ENCODE data around the gene LETMD1.
"Not testable (repeated sequence)": the region's sequence is repeated elsewhere in the genome, so short reads cannot be mapped to it uniquely, and the experiment has no call there.

LETMD1 gene, protein sequence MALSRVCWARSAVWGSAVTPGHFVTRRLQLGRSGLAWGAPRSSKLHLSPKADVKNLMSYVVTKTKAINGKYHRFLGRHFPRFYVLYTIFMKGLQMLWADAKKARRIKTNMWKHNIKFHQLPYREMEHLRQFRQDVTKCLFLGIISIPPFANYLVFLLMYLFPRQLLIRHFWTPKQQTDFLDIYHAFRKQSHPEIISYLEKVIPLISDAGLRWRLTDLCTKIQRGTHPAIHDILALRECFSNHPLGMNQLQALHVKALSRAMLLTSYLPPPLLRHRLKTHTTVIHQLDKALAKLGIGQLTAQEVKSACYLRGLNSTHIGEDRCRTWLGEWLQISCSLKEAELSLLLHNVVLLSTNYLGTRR

DNA sequence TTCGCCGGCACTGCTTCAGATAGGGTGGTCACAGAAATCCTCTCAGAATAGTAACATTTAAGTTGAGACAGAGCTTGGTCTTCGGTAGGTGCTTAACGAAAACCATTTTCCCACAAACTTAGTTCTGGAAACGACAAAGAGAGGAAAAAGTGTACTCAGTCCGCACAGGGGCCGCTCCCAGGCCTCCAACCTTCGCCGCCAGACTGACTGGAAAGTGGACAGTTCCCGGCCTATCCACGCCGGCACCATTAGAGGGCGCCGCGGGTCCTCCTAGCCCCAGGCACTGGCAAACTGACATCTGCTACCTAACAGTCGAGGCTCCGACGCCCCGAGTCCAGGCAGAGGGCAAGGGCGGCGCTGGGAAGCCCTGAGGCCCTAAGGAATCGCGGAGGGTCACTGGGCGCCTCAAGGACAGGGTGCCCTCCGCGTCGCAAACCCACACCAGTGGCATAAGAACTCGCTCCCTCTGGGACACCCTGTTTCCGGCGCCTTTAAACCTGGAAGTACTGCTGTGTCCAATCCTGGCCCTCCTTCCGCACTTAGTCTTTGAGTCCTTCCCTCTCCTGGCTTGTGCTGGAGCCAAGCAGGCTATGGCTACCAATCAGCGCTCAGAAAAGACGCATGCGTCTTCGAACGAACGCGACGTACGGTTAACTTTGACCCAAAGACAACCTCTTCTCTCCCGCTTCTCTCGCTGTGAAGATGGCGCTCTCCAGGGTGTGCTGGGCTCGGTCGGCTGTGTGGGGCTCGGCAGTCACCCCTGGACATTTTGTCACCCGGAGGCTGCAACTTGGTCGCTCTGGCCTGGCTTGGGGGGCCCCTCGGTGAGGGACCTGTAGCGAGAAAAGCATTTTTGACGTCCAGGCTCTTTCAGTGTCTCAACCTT, at the start of gene LETMD1:
Gene LETMD1 (plus strand): TSS at position 673 of the 886 bp plus-strand sequence. CDS start 30 bp downstream, at position 703.
- peak; percentile 82 for DNase-seq (ENCODE audit: low read depth)

DNA sequence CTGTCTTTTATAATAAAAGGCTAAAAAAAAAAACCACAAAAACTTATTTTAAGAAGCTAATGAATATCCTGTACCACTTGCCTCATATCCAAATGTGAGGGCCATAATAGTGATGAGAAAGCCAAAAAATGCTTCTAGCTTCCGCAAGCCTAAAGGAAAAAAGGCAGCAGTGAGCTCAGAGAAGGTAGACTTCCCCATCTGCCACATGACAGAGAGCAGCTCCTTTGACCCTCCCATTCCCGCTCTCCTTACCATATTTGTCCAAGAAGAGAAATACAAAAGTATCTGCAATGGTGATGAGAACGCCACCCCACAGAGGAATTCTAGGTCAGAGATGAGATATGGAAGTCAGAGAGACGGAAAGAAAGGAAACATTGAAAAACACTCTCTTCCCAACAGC, 49.0 kb upstream of the LETMD1 start:
- no peak for DNase-seq (ENCODE audit: low read depth)

DNA sequence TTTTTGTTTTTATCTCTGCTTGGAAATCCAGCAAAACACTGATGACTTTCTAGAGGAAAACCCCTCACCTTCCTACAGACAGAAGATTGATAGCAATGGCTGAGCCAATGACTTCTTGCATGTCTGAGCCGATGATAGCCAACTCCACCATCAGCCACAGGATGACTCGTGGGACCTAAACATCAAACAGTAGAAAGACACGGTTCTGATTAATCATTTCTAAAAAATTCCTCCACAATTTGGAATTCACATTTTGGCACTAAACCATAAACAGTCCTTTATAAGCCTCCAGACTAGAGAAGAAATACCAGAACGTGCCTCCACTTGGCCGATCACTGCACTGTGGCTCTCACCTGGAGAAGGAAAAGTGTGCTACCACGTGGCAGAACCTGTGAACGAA, 47.9 kb upstream of the LETMD1 start:
- DNase-seq (ENCODE audit: low read depth): no peak

DNA sequence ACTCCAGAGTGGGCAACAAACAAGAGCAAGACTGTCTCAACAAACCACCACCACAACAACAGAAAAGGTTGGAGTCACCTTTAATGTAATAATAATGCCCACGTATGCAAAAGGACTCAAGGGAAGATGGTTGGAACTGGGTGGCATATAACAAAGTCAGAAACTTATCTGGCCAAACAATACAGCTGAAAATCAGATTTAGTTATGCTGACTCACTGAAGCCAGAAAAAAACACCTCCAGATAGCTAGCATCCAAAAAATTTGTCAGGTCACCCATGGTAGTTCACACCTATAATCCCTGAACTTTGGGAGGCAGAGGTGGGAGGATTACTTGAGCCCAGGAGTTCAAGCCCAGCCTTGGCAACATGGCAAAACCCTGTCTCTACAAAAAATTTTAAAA, 46.3 kb upstream of the LETMD1 start:
- no peak for DNase-seq (ENCODE audit: low read depth)

DNA sequence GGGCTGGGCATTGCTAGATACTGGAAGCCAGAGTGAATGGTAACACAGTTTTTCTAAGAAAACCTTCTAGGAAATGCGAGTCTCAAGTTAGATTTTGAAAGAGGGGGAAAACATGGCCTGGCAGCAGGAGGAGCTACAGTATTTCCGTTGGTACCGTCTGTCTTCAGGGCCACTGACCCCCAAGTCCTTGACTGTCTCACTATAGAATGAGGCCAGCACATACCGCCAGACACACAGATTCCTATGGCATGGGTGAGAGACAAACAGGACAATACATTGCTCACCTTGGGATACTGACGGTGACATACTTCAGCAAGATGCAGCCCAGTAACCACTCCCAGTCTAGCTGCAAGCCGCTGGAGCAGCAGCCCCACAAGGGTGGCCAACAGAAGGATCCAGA, 43.6 kb upstream of the LETMD1 start:
- no peak for DNase-seq (ENCODE audit: low read depth)

DNA sequence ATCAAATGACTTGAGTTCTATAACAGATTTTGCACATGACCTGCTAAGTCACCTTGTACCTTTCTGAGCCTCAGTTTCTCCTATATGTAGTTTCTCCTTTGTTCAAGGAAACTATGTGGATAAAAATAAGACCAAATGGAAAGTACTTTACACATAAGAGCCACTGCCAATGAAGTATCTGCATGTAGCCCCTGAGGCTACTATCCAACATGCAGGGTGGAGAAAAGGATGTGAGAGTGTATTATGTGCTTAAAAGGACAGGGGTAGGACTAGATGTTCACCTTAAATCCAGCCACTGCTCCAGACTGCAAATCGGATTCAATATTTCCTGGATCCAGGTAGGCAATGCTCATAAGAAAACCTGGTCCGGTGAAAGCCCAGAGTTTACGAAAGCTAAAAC, 43.1 kb upstream of the LETMD1 start:
- no peak for DNase-seq (ENCODE audit: low read depth)

DNA sequence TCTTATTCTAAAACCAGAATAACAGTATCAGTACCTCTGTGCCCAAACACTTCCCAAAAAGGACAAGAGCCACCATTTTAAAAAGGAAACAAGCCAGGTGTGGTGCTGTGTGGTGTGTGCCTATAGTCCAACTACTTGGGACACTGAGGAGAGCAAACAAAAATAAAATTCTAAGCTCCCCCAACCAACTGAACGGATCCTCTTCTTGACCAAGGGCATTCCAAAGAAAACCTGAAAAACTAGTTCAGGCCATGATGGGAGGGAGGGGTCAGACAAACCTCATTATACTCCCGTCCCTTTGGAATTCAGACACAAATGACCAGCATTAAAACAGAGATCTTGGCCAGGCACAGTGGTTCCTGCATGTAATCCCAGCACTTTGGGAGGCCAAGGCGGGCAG, 42.5 kb upstream of the LETMD1 start:
- no peak for DNase-seq (ENCODE audit: low read depth)

DNA sequence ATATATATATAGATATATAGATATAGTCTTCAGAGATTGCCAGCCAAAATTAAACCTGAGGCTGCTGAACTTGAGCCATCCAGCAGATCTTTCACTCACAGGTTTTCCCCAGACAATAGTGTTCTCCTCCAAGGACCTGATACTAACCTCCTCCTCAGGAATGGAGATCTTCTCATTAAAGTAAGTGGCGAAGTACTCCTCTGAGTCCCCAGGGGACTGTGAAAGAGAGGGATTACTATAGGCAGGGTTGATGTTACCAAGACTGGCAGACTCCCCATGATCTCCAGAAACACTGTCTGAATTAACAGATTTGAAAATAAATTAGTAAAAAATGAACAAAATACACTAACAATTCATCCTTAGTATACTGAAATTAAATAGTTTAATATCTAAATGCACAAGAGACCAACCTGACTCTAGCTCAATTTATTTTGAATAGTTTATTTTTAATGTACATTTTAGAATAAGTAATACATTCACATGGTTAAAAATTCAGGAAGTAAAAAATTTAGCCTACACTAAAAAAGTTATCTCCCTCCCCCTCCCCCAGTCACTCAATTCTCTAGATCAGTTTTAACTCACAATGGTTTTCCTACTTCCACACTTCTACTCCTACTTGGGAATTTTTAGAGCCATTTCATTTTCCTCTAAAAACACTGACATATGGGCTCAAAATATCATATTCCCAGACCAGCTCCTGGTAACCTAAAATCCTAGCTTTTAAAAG, 39.6 kb upstream of the LETMD1 start:
- DNase-seq (ENCODE audit: low read depth): no peak

DNA sequence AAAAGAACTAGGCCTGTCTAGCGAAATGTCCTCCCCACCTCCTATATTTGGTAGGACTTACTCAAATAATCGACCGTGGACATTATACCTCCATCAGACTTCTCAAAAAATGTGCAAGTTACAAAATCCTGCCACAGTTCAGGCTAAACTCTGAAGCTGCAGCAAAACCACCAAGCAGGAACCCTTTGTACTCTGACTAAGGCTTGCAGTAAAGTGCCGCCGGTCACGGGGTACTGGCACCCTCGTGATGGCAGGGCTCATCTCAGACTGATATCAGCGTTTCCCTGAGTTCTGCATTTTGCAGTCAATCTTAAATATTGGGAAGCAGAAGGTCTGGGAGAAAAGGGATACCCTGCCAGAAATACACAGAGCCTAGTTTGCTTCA, 39.1 kb upstream of the LETMD1 start:
- peak; percentile 29 for DNase-seq (ENCODE audit: low read depth)

DNA sequence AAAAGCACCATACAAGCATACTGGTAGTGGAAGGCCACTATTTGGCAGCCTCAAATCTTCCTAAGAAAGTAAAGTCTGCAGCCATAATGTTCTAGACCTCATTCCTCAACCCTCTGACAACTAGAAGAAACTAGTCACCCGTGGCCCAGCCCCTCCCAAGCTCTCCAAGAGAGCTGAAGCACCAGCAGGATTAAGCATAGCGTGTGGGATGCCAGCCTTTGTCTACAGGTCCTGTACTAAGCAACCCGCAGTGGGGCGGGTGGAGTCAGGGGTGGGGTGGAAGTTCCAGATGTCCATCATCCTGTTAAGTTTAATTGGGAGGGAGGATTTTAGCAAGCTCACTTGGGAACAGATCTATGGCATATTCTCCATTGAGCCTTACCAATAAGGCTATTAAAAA, 36.2 kb upstream of the LETMD1 start:
- DNase-seq (ENCODE audit: low read depth): no peak

DNA sequence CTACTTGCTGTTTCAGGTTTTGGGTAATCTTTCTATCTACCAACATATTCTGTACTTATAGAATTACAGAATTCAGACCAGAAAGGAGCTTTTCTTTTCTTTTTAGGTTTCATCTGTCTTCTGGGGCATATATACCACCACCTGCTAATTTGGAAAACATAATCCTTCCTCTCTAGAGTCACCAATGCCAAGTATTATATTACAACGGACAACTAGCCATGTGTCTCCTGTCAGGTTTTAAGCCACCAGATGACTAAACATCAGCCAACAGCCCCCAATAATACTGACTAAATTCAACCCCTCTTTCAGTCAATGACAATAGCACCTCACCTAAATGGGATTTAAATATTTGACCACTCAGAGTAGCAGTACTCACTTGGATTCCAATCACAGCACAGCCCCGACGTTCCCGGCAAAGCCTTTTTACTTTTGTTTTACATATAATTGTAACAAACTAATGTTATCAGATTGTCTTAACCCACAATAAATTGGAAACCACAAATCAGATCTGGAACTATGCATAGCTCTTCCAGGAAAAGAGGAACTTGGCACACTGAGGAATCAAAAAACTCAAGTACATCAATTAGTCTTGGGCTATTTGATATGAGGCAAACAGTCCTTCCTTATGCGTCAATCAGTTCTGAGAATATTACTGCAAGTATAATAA, 35.4 kb upstream of the LETMD1 start:
- DNase-seq (ENCODE audit: low read depth): no peak

DNA sequence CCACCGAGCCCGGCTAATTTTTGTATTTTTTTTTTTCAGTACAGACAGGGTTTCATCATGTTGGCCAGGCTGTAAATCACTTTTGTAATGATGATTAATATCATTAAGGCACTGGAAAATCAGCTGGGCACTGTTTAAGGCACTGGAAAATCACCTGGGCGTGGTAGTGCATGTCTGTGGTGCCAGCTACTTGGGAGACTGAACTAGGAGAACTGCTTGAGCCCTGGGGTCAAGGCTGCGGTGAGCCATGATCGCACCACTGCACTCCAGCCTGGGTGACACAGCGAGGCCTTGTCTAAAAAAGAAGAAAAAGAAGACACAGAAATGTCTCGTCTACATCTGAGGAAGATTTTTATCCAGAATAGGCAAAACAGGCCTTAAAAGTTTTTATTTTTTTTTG, 34.7 kb upstream of the LETMD1 start:
- no peak for DNase-seq (ENCODE audit: low read depth)

DNA sequence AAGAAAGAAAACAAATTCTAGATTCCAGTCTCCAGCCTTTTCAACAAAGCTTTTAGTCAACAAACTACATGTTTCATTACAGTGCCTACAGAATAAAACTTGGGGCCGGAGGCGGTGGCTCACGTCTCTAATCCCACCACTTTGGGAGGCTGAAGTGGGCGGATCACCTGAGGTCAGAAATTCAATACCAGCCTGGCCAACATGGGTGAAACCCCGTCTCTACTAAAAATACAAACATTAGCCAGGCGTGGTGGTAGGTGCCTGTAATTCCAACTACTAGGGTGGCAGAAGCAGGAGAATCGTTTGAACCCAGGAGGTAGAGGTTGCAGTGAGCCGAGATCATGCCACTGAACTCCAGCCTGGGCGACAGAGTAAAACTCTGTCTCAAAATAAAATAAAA, 33.7 kb upstream of the LETMD1 start:
- DNase-seq (ENCODE audit: low read depth): not testable (repeated sequence)

DNA sequence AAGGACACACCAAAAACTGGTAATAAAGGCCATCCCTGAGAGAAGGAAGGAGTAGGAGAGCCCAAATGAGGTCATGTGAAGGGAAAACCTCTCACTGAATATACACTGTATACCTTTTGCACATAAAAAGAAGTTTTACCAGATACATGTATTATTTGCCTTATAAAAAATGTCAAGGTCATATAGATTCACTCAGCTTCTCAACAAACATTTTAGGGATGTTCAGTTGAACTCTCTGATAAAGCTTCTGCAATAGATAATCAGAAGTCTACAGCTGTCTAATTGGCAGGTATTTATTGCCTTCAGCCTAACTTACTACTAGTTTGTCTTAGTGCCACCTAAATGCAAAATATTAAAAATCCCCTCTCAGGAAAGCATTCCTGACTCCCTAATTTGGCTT, 30.7 kb upstream of the LETMD1 start:
- no peak for DNase-seq (ENCODE audit: low read depth)

DNA sequence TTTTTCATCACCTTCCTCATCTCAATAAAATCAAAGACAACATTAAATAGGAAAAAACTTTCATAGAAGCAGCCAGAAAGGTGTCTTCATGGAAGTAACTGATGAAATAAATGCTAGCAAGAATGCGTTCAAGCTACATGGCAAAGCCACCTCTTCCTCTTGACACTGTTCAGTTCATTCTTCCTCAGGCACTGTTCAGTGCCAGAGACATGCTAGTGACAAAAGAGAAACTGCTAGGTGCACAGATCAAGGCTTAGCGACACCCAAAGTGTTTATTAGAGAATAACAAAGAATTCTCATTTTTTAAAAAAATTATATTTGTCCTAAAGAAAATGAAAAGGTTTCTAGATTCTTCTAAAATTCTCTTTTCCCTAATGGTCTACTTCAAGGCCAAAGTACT, 29.2 kb upstream of the LETMD1 start:
- no peak for DNase-seq (ENCODE audit: low read depth)

DNA sequence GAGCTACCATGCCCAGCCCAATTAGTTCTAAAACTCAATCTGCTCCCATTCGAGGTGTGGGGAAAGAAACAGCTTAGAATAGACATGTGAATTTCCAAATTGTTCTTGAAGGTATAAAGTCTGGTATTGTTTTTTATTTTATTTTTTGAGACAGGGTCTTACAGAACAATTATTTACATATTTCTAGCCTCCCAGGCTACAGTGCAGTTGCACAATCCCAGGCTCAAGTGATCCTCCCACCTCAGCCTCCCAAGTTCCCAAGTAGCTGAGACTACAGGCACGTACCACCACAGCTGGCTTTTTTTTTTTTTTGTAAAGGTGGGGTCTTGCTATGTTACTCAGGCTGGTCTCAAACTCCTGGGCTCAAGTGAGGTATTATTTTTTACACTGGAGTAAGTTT, 28.2 kb upstream of the LETMD1 start:
- no peak for DNase-seq (ENCODE audit: low read depth)

DNA sequence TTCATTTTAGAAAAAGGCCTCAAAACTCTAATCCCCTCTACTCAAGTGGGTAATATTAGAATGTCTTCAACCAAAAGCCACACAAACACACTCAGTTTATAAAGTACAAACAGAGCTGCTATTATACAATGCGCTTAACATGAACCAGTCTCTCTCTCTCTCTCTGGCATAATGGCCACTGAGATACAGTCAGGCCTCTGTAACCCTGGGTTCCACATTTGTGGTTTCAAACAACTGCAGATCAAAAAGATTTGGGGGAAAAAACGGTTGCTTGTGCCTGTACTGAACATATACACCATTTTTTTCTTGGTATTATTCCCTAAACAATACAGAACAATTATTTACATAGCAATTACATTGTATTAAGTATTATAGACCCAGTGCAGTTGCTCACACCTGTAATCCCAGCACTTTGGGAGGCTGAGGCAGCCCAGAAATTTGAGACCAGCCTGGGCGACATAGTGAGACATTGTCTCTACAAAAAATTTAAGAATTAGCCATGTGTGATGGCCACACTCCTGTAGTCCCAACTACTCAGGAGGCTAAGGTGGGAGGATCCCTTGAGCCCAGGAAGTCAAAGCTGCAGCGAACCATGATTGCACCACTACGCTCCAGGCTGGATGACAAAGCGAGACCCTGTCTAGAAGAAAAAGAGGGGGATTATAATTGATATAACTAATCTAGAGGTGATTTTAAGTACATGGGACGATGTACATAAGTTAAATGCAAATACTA, 27.5 kb upstream of the LETMD1 start:
- DNase-seq (ENCODE audit: low read depth): no peak

DNA sequence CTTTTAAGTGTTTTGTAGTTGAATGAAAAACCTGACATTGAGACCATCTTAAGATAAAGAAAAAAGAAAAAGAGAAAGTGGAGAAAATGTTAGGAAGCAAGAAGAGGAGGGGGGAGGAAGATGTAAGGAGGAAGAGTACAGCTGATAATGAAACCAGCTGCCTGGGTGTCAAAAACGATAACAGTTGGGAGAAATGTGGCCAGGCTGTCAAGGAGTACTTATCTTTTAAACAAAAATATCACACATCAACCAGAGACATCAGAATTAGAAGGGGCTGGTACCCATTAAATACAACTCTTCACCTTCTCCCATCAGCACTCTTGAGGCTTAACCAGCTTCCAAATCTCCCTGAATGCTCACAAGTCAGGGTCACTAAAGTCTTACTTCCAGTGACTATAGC, 26.4 kb upstream of the LETMD1 start:
- no peak for DNase-seq (ENCODE audit: low read depth)

DNA sequence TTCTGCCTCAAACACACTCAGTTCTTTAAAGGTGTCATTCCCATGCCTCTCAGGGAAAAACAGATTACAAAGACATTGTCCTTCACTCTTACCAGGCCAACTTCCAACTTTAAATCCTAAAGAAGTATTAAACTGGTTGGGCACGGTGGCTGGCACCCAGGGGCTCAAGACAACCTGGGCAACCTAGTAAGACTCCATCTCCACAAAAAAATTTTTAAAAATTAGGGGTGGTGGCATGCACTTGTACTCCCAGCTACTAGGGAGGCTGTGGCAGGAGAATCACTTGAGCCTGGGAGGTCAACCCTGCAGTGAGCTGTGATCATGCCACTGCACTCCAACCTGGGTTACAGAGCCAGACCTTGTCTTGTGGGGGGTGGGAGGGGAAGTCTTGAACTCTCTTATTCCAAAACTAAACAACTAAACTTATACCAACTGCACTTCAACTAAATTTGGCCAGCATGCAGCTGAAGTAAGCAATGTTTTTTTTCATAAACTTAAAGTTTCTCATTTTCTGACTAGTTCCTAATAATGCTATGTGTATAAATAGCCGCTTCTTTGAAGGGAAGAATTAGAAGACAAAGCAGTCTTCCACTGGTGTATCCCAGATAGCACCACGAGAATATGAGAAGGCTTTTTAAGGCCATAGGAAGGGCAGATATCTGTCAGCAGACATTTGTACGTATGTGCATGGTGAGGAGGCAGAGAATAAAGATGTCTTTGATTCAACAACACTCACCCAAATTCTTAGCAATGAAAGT, 24.3 kb upstream of the LETMD1 start:
- DNase-seq (ENCODE audit: low read depth): no peak

DNA sequence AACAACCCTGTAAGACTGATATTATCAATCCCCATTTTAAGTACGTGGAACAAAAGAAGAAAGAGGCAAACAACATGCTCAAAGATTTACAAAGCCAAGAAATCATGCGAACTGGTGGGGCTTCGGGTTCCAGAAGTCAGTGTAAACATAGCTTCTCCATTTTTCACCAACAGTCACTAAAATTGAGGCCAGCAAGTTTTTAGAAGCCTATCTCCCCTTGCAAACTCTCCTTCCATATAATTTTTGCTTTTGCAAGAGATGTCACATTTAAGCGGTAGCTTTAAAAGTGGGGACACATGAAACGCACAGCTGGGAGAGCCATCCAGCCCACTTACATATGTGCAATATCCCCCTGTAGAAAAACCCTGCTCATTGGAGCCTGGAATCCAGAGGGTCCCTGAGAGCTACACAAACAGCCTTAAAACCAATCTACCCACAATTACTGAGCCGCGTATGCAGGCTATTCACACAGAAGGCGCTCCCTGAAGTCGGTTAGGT, 22.7 kb upstream of the LETMD1 start:
- no peak for DNase-seq (ENCODE audit: low read depth)

Measured in stimulated activated CD8-positive, alpha-beta memory T cell treated with anti-CD3 and anti-CD28 coated beads, Interleukin-12 subunit alpha, Interleukin-12 subunit beta, amount 100 ng/mL, for 1 hour (primary cell).